ENCODE data around the gene SAMD4B. TPM values are rescaled to one million over a fixed set of nuclear protein-coding genes. Genes with fewer than 3 reads are reported as not detected.

Gene SAMD4B
- total and polyA plus RNA-seq, 4 donors, result 77.6 to 103 (median 86.8) TPM

- Histone ChIP-seq H3K36me3 (ENCODE audit: control insufficient read depth in 4 of 4, insufficient read depth in 4 of 4, low read length in 4 of 4) (peaks cover 14 to 23% (median 15%) of the 10 kb centered on the region in 4 donors), H3K27ac (ENCODE audit: low read depth in 1 of 2, low read length in 1 of 2) (peak overlapping the region; percentile 50 to 88), H3K27me3 (ENCODE audit: control insufficient read depth in 3 of 3, insufficient read depth in 3 of 3, low read length in 2 of 3) (no peaks in the 10 kb centered on the region), H3K4me3 (no peak overlapping the region), H3K4me1 (ENCODE audit: control insufficient read depth in 5 of 5, insufficient read depth in 5 of 5, low read length in 5 of 5) (peaks cover 0 to 13% (median 7%) of the 10 kb centered on the region in 5 donors), H3K9ac (ENCODE audit: insufficient read depth in 1 of 2, low read length in 2 of 2) (peak overlapping the region in 1 of 2 donors; percentile 70), H3K9me3 (ENCODE audit: control insufficient read depth in 4 of 4, insufficient read depth in 3 of 4, low read length in 3 of 4) (no peaks in the 10 kb centered on the region)
- DNase-seq, result peak; percentile 90 to 95 (median 94)
- WGBS, 2 donors, result 34 to 36% methylated on average over 22 to 23 of the region's 23 CpGs
- no peak for TF ChIP-seq CTCF (IDR thresholded peaks at IDR 0.05; ENCODE audit: control extremely low read depth, extremely low read depth)
- ATAC-seq (ENCODE audit: insufficient read depth, low FRiP score), result peak; percentile 16
These were observed 86.3 kb downstream of the SAMD4B start for GRCh38 chr19:39428283-39429112.

- peak; percentile 60 for ATAC-seq (ENCODE audit: insufficient read depth, low FRiP score)
- no peak for TF ChIP-seq CTCF (IDR thresholded peaks at IDR 0.05; ENCODE audit: control extremely low read depth, extremely low read depth)
- Histone ChIP-seq H3K36me3 (ENCODE audit: control insufficient read depth in 4 of 4, insufficient read depth in 4 of 4, low read length in 4 of 4) (peaks cover 18 to 26% (median 20%) of the 10 kb centered on the region in 4 donors), H3K4me3 (no peak overlapping the region), H3K27ac (ENCODE audit: low read depth in 1 of 2, low read length in 1 of 2) (peak overlapping the region; percentile 46 to 96), H3K4me1 (ENCODE audit: control insufficient read depth in 5 of 5, insufficient read depth in 5 of 5, low read length in 5 of 5) (peaks cover 10 to 26% (median 15%) of the 10 kb centered on the region in 5 donors), H3K9me3 (ENCODE audit: control insufficient read depth in 4 of 4, insufficient read depth in 3 of 4, low read length in 3 of 4) (no peaks in the 10 kb centered on the region), H3K9ac (ENCODE audit: insufficient read depth in 1 of 2, low read length in 2 of 2) (no peak overlapping the region), H3K27me3 (ENCODE audit: control insufficient read depth in 3 of 3, insufficient read depth in 3 of 3, low read length in 2 of 3) (no peaks in the 10 kb centered on the region)
- 44 to 50% methylated on average over 25 of the region's 25 CpGs for WGBS, 2 donors
- peak in 2 of 3 donors; percentile 54 to 63 for DNase-seq
These were observed 88.7 kb downstream of the SAMD4B start for GRCh38 chr19:39430675-39431593.

GRCh38 chr19:39432677-39433025 is 90.4 kb downstream of the SAMD4B start:
- no peaks in the 10 kb centered on the region for H3K27me3 ChIP-seq (ENCODE audit: control insufficient read depth in 3 of 3, insufficient read depth in 3 of 3, low read length in 2 of 3)
- DNase-seq (no peak), ATAC-seq (ENCODE audit: insufficient read depth, low FRiP score) (no peak)
- peaks cover 18 to 26% (median 20%) of the 10 kb centered on the region in 4 donors for H3K36me3 ChIP-seq (ENCODE audit: control insufficient read depth in 4 of 4, insufficient read depth in 4 of 4, low read length in 4 of 4)
- WGBS, 2 donors, result 86 to 96% methylated on average over 8 of the region's 8 CpGs
- peaks cover 11 to 32% (median 15%) of the 10 kb centered on the region in 5 donors for H3K4me1 ChIP-seq (ENCODE audit: control insufficient read depth in 5 of 5, insufficient read depth in 5 of 5, low read length in 5 of 5)
- no peak overlapping the region for H3K4me3 ChIP-seq
- no peak overlapping the region for H3K9ac ChIP-seq (ENCODE audit: insufficient read depth in 1 of 2, low read length in 2 of 2)
- H3K27ac ChIP-seq (ENCODE audit: low read depth in 1 of 2, low read length in 1 of 2), result no peak overlapping the region
- H3K9me3 ChIP-seq (ENCODE audit: control insufficient read depth in 4 of 4, insufficient read depth in 3 of 4, low read length in 3 of 4), result no peaks in the 10 kb centered on the region
- TF ChIP-seq CTCF (IDR thresholded peaks at IDR 0.05; ENCODE audit: control extremely low read depth, extremely low read depth), result no peak
